ENCODE results near the gene OTOP3.

The OTOP3 gene, protein sequence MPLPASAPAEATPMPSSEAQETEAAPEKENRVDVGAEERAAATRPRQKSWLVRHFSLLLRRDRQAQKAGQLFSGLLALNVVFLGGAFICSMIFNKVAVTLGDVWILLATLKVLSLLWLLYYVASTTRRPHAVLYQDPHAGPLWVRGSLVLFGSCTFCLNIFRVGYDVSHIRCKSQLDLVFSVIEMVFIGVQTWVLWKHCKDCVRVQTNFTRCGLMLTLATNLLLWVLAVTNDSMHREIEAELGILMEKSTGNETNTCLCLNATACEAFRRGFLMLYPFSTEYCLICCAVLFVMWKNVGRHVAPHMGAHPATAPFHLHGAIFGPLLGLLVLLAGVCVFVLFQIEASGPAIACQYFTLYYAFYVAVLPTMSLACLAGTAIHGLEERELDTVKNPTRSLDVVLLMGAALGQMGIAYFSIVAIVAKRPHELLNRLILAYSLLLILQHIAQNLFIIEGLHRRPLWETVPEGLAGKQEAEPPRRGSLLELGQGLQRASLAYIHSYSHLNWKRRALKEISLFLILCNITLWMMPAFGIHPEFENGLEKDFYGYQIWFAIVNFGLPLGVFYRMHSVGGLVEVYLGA

DNA sequence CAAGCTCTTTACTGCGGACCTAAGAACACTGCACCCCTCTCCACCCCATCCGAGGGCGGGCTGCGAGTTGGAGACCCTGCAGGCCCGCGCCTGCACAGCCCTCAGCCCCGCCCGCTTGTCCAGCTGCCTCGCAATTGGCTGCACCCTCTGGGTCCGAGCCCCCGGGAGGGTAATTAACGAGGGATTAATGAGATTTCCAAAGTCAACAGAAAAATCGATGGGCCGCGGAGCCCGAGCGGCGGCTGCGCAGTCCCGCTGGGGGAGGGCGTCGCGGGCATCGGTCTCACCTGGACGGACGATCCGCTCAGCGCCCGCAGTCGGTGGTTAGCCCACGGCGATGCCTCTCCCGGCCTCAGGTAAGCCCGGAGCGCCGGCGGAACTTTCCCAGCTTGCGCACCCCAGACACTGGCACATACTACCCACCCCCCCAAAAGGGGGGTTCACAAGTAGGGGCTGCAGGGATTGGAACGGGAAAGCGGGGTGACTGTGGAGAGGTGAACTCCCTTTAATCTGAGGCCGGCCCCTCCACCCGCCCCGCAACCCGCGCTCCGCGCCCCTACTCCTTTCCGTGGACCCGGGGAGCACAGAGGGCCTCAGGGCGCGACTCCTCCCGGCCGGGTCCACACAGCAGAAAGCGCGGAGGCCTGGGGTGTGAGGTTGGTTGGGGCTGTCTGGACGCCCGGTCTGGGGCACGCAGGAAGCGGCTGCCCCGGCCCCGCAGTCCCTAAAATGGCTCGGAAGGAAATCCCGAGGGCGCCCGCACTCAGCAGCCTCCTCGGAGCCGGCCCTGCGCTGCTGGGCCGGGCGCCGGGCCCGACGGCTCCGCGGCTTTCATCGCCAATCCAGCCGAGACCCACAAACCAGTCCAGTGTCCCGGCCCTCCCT, at the start of gene OTOP3:
Gene OTOP3 (plus strand): TSS at position 314 of the 885 bp plus-strand sequence. CDS start 24 bp downstream, at position 338.
- TF ChIP-seq, protein P1, sequence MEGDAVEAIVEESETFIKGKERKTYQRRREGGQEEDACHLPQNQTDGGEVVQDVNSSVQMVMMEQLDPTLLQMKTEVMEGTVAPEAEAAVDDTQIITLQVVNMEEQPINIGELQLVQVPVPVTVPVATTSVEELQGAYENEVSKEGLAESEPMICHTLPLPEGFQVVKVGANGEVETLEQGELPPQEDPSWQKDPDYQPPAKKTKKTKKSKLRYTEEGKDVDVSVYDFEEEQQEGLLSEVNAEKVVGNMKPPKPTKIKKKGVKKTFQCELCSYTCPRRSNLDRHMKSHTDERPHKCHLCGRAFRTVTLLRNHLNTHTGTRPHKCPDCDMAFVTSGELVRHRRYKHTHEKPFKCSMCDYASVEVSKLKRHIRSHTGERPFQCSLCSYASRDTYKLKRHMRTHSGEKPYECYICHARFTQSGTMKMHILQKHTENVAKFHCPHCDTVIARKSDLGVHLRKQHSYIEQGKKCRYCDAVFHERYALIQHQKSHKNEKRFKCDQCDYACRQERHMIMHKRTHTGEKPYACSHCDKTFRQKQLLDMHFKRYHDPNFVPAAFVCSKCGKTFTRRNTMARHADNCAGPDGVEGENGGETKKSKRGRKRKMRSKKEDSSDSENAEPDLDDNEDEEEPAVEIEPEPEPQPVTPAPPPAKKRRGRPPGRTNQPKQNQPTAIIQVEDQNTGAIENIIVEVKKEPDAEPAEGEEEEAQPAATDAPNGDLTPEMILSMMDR (IDR thresholded peaks at IDR 0.05; ENCODE audit: low read depth, low read length, missing control alignments), result no peak
- in situ Hi-C loops (cut with HindIII; ENCODE audit: low pct_ligation_motif_present, low sequenced_read_pairs), result no loop called here
- Histone ChIP-seq H3K27me3 (replicated peaks) (peaks cover 48% of the 10 kb centered on the region), H3K27ac (no peak within 1 kb of the TSS), H3K4me3 (ENCODE audit: low read depth, low read length) (no peak within 1 kb of the TSS), H3K36me3 (replicated peaks) (no peaks in the 10 kb centered on the region)
- DNase-seq, result no peak

DNA sequence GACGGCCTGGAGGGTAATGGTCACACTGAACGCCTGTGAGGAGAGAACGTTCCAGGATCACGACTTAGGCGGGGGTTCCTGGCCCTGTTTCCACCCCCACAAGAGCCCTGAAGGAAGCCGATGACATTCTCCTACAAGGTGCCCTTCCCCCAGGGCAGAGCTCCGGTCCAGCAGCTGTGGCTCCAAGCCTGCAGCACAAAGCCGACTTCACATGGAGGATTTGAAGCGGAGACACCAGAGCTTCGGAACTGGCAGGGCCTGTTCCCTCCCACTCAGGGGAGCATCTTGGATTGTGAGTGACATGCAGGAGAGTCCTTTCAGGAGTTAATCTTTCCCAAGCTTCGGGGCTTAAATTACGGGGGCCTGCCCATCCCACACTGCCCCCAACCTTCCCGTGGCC, 47.2 kb upstream of the OTOP3 start:
- Histone ChIP-seq H3K36me3 (replicated peaks) (no peaks in the 10 kb centered on the region), H3K27me3 (replicated peaks) (peaks cover 25% of the 10 kb centered on the region), H3K4me3 (ENCODE audit: low read depth, low read length) (no peak overlapping the region), H3K27ac (no peak overlapping the region)
- TF ChIP-seq, protein P1 (IDR thresholded peaks at IDR 0.05; ENCODE audit: low read depth, low read length, missing control alignments), result no peak
- in situ Hi-C loops (cut with HindIII; ENCODE audit: low pct_ligation_motif_present, low sequenced_read_pairs), result no loop called here
- DNase-seq, result no peak

DNA sequence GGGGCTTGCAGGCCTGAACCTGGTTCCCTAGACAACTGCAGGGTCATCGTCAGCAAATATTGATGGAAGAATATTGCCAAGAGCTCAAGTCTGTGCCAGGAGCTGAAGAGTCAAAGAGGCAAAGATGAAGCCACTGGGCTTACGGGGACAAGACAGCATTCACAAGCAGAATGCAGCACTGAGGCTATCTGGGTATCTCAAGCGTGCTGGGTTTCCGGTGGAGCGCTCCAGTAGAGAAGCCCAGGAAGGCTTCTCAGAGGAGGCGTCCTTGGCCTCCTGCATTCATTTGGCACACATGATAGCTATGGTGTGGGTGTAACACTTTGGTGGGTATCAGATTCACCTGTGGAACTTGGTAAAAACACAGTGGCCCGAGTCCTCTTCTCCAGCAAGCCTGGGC, 45.1 kb upstream of the OTOP3 start:
- Histone ChIP-seq H3K4me3 (ENCODE audit: low read depth, low read length) (no peak overlapping the region), H3K36me3 (replicated peaks) (no peaks in the 10 kb centered on the region), H3K27me3 (replicated peaks) (peaks cover 41% of the 10 kb centered on the region), H3K27ac (no peak overlapping the region)
- in situ Hi-C loops (cut with HindIII; ENCODE audit: low pct_ligation_motif_present, low sequenced_read_pairs), result no loop called here
- TF ChIP-seq, protein P1 (IDR thresholded peaks at IDR 0.05; ENCODE audit: low read depth, low read length, missing control alignments), result no peak
- no peak for DNase-seq

DNA sequence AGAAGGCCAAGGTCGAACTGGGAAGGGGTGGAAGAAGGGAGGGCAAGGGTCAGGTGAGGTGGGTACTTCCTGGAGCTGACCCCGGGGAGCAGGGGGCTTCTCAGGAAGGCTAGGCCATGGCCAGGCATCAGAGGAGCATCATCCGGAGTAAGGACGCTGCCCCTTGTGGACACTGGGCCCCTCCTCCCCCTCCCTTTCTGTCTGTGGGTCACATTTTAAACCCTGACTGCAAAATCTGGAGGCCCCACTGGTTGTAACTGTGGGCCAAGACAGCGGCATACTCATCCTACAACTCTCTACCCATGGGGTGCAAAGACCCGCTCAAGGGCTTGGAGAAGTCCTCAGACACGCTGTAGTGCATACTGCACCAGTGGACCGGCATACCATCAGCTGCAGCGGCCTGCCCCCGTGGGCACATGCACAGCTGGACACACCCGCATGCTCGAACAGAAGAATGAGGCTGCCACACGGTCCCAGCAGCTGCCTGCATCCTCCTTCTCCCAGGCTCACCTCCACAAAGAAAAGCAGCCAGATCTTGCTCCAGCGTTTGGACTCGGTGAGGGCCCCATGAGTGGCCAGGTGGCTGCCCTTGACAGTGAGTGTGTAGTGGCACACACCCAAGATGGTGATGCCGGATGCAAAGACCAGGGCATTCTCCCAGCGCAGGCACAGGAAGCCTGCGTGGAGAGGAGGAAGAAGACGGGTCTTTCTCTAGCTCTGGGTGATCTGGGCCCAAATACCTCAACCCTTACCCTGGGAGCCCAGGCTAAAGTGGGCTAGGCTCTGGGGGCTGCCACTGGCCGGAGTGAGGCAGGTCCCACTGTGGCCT, 43.5 kb upstream of the OTOP3 start:
- TF ChIP-seq, protein P1 (IDR thresholded peaks at IDR 0.05; ENCODE audit: low read depth, low read length, missing control alignments), result peak; percentile 9
- Histone ChIP-seq H3K27me3 (replicated peaks) (peaks cover 48% of the 10 kb centered on the region), H3K27ac (no peak overlapping the region), H3K4me3 (ENCODE audit: low read depth, low read length) (no peak overlapping the region), H3K36me3 (replicated peaks) (no peaks in the 10 kb centered on the region)
- no peak for DNase-seq
- in situ Hi-C loops (cut with HindIII; ENCODE audit: low pct_ligation_motif_present, low sequenced_read_pairs), result no loop called here
